Mesenchymal stem cell (in vitro differentiated cells and primary cell): ENCODE data around the gene IFT20.

Source experiments
- DNase-seq: peaks from one replicate; pipeline ENCODE4 v3.0.0-alpha.2; 2013
- H2AFZ ChIP-seq: one replicate; pipeline ENCODE4 v1.6.1; 2013; ENCODE audit warnings: low read depth, mild to moderate bottlenecking, control low read depth, inconsistent platforms, low read length, moderate library complexity
- H2AK5ac ChIP-seq: 2 replicates; pipeline ENCODE4 v1.6.1; 2013; ENCODE audit warnings: low read length, moderate library complexity, mild to moderate bottlenecking, inconsistent platforms; ENCODE audit not compliant: severe bottlenecking
- H2BK120ac ChIP-seq: one replicate; pipeline ENCODE4 v1.6.1; 2013; ENCODE audit warnings: low read depth, mild to moderate bottlenecking, inconsistent platforms, low read length, moderate library complexity
- H2BK12ac ChIP-seq, 2 experiments: one replicate each; pipeline ENCODE4 v1.6.1; 2013; ENCODE audit warnings: inconsistent platforms in 2 of 2, low read length in 2 of 2, mild to moderate bottlenecking in 2 of 2, moderate library complexity in 2 of 2, control low read depth in 1 of 2
- H2BK15ac ChIP-seq: one replicate; pipeline ENCODE4 v1.6.1; 2013; ENCODE audit warnings: mild to moderate bottlenecking, low read depth, inconsistent platforms; ENCODE audit not compliant: poor library complexity, severe bottlenecking
- H2BK5ac ChIP-seq: 2 replicates; pipeline ENCODE4 v1.6.1; 2013; ENCODE audit warnings: low read depth, mild to moderate bottlenecking, low read length, control low read depth, inconsistent platforms; ENCODE audit not compliant: poor library complexity, severe bottlenecking
- H3K14ac ChIP-seq, 2 experiments: one replicate each; pipeline ENCODE4 v1.6.1; 2013; ENCODE audit warnings: inconsistent platforms in 2 of 2, low read length in 2 of 2, control low read depth in 1 of 2, mild to moderate bottlenecking in 1 of 2, moderate library complexity in 1 of 2
- H3K18ac ChIP-seq, 2 experiments: one replicate each; pipeline ENCODE4 v1.6.1; 2013; ENCODE audit warnings: inconsistent platforms in 2 of 2, low read length in 2 of 2, control low read depth in 1 of 2, low read depth in 1 of 2, mild to moderate bottlenecking in 1 of 2
- H3K23ac ChIP-seq, 2 experiments: one replicate each; pipeline ENCODE4 v1.6.1; 2013; ENCODE audit warnings: inconsistent platforms in 2 of 2, low read length in 2 of 2, mild to moderate bottlenecking in 2 of 2, moderate library complexity in 2 of 2, control low read depth in 1 of 2
- H3K27ac ChIP-seq: 2 replicates; pipeline ENCODE4 v1.5.1; 2013; ENCODE audit warnings: mild to moderate bottlenecking, moderate library complexity, low read length, control low read depth, inconsistent platforms; ENCODE audit not compliant: poor library complexity, severe bottlenecking
- H3K27me3 ChIP-seq, 2 experiments: 2 replicates each; pipeline versions ENCODE4 v1.6.1 to v1.7.0; 2013; ENCODE audit warnings: low read length in 2 of 2, mild to moderate bottlenecking in 2 of 2, moderate library complexity in 2 of 2, control low read depth in 1 of 2, inconsistent platforms in 1 of 2; ENCODE audit not compliant: control insufficient read depth in 1 of 2, insufficient read depth in 1 of 2
- H3K36me3 ChIP-seq, 2 experiments: 2 replicates each; pipeline versions ENCODE4 v1.6.1 to v1.7.0; 2013; ENCODE audit warnings: low read length in 2 of 2, control low read depth in 1 of 2, inconsistent platforms in 1 of 2, low read depth in 1 of 2, mild to moderate bottlenecking in 1 of 2; ENCODE audit not compliant: insufficient read depth in 2 of 2, control insufficient read depth in 1 of 2
- H3K4ac ChIP-seq, 2 experiments: one replicate each; pipeline ENCODE4 v1.6.1; 2013; ENCODE audit warnings: inconsistent platforms in 2 of 2, low read length in 2 of 2, mild to moderate bottlenecking in 2 of 2, moderate library complexity in 2 of 2, control low read depth in 1 of 2, low read depth in 1 of 2
- H3K4me1 ChIP-seq: 2 replicates; pipeline ENCODE4 v1.6.1; 2013; ENCODE audit warnings: low read depth, low read length, control low read depth; ENCODE audit not compliant: control insufficient read depth, insufficient read depth
- H3K4me2 ChIP-seq: 2 replicates; pipeline ENCODE4 v1.6.1; 2013; ENCODE audit warnings: low read length, mild to moderate bottlenecking, inconsistent platforms; ENCODE audit not compliant: poor library complexity, severe bottlenecking
- H3K4me3 ChIP-seq, 2 experiments: 2 replicates each; pipeline versions ENCODE4 v1.5.1 to v1.7.0; 2013; ENCODE audit warnings: low read length in 2 of 2, mild to moderate bottlenecking in 2 of 2, control low read depth in 1 of 2, low read depth in 1 of 2; ENCODE audit not compliant: insufficient read depth in 1 of 2
- H3K79me1 ChIP-seq: replicated peaks from 2 replicates; pipeline ENCODE4 v1.6.1; 2013; ENCODE audit warnings: mild to moderate bottlenecking, control low read depth, low read length, inconsistent platforms; ENCODE audit not compliant: poor library complexity, severe bottlenecking
- H3K9ac ChIP-seq: 2 replicates; pipeline ENCODE4 v1.7.0; 2013; ENCODE audit warnings: mild to moderate bottlenecking, low read length, moderate library complexity
- H3K9me3 ChIP-seq: 2 replicates; pipeline ENCODE4 v1.7.0; 2013; ENCODE audit warnings: mild to moderate bottlenecking, low read length; ENCODE audit not compliant: control insufficient read depth
- H4K8ac ChIP-seq: one replicate; pipeline ENCODE4 v1.6.1; 2013; ENCODE audit warnings: inconsistent platforms, mild to moderate bottlenecking, low read length, moderate library complexity
- H4K91ac ChIP-seq: one replicate; pipeline ENCODE4 v1.6.1; 2013; ENCODE audit warnings: mild to moderate bottlenecking, low read length, inconsistent platforms
- WGBS: methylation state at CpG from one replicate; pipeline ENCODE4 v1.1.7; 2013; ENCODE audit warnings: mixed read lengths; 5-methylcytosine and 5-hydroxymethylcytosine counted together

The IFT20 gene

DNA sequence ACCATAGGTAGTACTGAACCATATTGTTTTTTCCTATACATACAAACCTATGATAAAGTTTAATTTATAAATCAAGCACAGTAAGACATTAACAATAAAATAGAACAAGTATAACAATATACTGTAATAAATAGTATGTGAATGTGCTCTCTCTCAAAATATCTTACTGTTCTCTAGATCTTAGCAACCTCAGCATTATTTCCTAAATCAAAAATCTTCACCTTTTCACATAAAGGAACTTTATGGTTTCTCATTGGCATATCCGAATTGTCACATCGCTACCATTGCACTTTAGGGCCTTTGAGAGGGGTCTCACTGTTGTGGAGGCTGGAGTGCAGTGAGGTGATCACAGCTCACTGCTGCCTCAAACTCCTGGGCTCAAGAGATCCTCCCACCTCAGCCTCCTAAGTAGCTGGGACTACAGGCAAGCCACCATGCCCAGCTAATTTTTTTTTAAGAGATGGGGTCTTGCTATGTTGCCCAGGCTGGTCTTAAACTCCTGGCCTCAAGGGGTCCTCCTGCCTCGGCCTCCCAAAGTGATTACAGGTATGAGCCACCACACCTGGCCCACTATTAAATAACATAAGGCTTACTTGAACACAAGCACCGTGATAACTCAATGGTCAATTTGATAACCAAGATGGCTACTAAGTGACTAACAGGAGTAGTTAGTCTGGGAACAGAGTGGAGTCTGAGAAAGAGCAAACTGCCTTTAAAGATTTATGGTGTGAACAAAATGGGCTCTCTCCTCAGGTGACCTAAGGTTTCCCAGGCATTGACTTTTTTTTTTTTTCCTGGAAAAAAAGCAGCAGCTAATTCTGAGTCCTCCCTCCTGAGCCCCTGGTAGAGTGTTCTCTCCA lies 19.2 kb downstream of the IFT20 start:
- no peaks in the 10 kb centered on the region for H3K9me3 ChIP-seq
- H2AFZ ChIP-seq: no peak overlapping the region
- no peak overlapping the region for H3K4me3 ChIP-seq
- H2BK12ac ChIP-seq: peak overlapping the region in 1 of 2 experiments; percentile 93
- no peak overlapping the region for H4K91ac ChIP-seq
- H4K8ac ChIP-seq: no peak overlapping the region
- H3K36me3 ChIP-seq: no peaks in the 10 kb centered on the region
- no peak overlapping the region for H2BK5ac ChIP-seq
- peaks cover 14% of the 10 kb centered on the region for H3K79me1 ChIP-seq
- H3K14ac ChIP-seq: no peak overlapping the region
- DNase-seq: no peak
- H3K9ac ChIP-seq: no peak overlapping the region
- H2AK5ac ChIP-seq: no peak overlapping the region
- H3K4me1 ChIP-seq: peaks cover 10% of the 10 kb centered on the region
- H3K27ac ChIP-seq: no peak overlapping the region
- no peak overlapping the region for H3K4me2 ChIP-seq
- H3K18ac ChIP-seq: no peak overlapping the region
- no peak overlapping the region for H3K4ac ChIP-seq
- no peak overlapping the region for H2BK120ac ChIP-seq
- WGBS: 93% methylated on average over 4 of the region's 4 CpGs
- no peaks in the 10 kb centered on the region for H3K27me3 ChIP-seq
- H3K23ac ChIP-seq: no peak overlapping the region
- H2BK15ac ChIP-seq: no peak overlapping the region

DNA sequence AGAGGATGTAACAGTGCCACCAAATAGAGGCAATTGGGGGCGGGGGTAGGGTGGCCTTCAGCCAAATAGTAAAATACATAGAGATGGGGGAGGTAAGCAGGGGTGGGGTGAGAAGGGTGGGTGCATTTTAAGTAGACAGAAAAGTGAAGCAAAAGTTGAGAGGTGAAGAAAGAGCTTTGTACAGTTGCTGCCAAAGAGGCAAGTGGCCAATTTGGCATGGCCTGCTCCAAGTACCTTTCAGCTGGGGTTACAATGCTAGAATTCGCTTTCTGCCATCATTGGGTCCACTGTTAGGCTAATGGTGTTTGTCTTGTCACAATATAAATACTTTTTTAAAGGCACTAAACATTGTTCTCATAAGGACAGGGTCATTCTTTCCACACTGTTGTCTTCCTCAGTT lies 21.4 kb downstream of the IFT20 start:
- no peak overlapping the region for H2BK120ac ChIP-seq

DNA sequence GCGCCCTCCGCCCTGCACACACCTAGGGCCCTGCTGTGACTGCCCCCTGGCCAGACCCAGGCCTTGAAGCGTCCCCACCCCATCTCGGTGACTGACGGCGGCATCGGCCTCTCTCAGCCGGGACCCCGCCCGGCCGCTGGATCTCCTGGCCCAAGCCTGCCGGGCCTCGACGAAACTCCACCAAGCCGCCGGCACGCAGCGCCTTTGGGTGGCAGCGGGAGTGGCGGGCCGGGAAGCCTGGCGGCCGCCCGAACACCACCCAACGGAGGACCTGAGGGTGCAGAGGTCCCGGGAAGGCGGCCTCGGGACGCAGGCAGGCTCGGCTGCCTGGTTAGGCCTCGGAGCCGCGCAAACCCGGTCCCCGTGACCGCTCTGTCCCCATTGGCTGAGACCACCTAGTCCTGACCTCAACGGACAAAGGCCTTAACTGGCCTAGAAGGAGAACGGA lies 28.3 kb downstream of the IFT20 start:
- Histone ChIP-seq H2BK5ac (no peak overlapping the region), H3K4me2 (no peak overlapping the region), H2BK120ac (no peak overlapping the region), H3K4ac (no peak overlapping the region), H3K36me3 (no peaks in the 10 kb centered on the region), H3K27ac (no peak overlapping the region), H3K4me1 (no peaks in the 10 kb centered on the region), H2AFZ (peak overlapping the region; percentile 8), H4K91ac (no peak overlapping the region), H3K18ac (no peak overlapping the region), H3K14ac (no peak overlapping the region), H3K23ac (no peak overlapping the region), H3K79me1 (no peaks in the 10 kb centered on the region), H3K9me3 (no peaks in the 10 kb centered on the region), H3K27me3 (peaks cover 0 to 16% of the 10 kb centered on the region in 2 experiments), H3K9ac (no peak overlapping the region), H2AK5ac (no peak overlapping the region), H2BK12ac (no peak overlapping the region), H4K8ac (no peak overlapping the region), H3K4me3 (no peak overlapping the region), H2BK15ac (no peak overlapping the region)
- 68% methylated on average over 38 of the region's 38 CpGs for WGBS
- DNase-seq: no peak

More for the DNA sequence above, 21.4 kb downstream of the IFT20 start:
- Histone ChIP-seq H2BK15ac (no peak overlapping the region), H3K23ac (no peak overlapping the region), H2BK12ac (no peak overlapping the region), H3K4me3 (no peak overlapping the region), H3K27me3 (no peaks in the 10 kb centered on the region), H4K8ac (no peak overlapping the region), H2AK5ac (no peak overlapping the region), H2AFZ (no peak overlapping the region), H3K9ac (no peak overlapping the region), H3K14ac (no peak overlapping the region), H3K4me2 (no peak overlapping the region), H3K9me3 (no peaks in the 10 kb centered on the region), H3K79me1 (no peaks in the 10 kb centered on the region), H2BK5ac (no peak overlapping the region), H4K91ac (no peak overlapping the region), H3K36me3 (no peaks in the 10 kb centered on the region), H3K27ac (no peak overlapping the region), H3K18ac (no peak overlapping the region), H3K4ac (no peak overlapping the region), H3K4me1 (peaks cover 10% of the 10 kb centered on the region)
- no peak for DNase-seq
- 83% methylated on average over 2 of the region's 2 CpGs for WGBS

DNA sequence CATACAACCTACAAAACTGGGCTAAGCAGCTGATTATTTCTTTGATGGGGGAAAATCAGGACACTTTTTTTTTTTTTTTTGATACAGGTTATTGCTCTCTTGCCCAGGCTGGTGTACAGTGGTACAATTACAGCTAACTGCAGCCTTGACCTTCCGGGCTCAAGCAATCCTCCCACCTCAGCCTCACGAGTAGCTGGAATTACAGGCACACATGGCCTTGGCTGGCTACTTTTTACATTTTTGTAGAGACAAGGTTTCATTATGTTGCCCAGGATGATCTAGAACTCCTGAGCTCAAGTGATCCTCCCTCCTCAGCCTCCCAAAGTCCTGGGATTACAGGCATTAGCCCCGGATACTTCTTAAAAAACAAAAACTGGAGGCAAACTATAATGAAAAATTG lies 36.8 kb downstream of the IFT20 start:
- no peaks in the 10 kb centered on the region for H3K79me1 ChIP-seq
- H3K36me3 ChIP-seq: no peaks in the 10 kb centered on the region
- H3K27ac ChIP-seq: no peak overlapping the region
- 82% methylated on average over 2 of the region's 3 CpGs for WGBS
- DNase-seq: no peak
- H3K4me3 ChIP-seq: no peak overlapping the region
- H3K9ac ChIP-seq: no peak overlapping the region
- H3K27me3 ChIP-seq: no peaks in the 10 kb centered on the region
- H3K4me1 ChIP-seq: no peaks in the 10 kb centered on the region
- H2BK120ac ChIP-seq: no peak overlapping the region
- no peak overlapping the region for H3K4ac ChIP-seq
- no peak overlapping the region for H4K8ac ChIP-seq
- no peak overlapping the region for H2AFZ ChIP-seq
- no peak overlapping the region for H3K14ac ChIP-seq
- no peak overlapping the region for H3K18ac ChIP-seq
- H4K91ac ChIP-seq: no peak overlapping the region
- no peak overlapping the region for H3K4me2 ChIP-seq
- no peak overlapping the region for H3K23ac ChIP-seq
- no peak overlapping the region for H2BK12ac ChIP-seq
- no peak overlapping the region for H2AK5ac ChIP-seq
- no peaks in the 10 kb centered on the region for H3K9me3 ChIP-seq
- no peak overlapping the region for H2BK15ac ChIP-seq
- H2BK5ac ChIP-seq: no peak overlapping the region
